Hepatocyte (in vitro differentiated cells): ENCODE data around the gene WDFY4. TPM values are rescaled to one million over a fixed set of nuclear protein-coding genes. Genes with fewer than 3 reads are reported as not detected.

ENCODE experiments used
- DNase-seq: peaks from one replicate; pipeline ENCODE4 v3.0.0-alpha.2; 2016; ENCODE audit warnings: low spot score
- H2AFZ ChIP-seq: fragments of 200-600 bp; sonication (generic); 2 replicates; pipeline ENCODE4 v1.6.0; 2016; ENCODE audit warnings: antibody characterized with exemption, mild to moderate bottlenecking
- H3K27ac ChIP-seq: fragments of 200-600 bp; sonication (generic); 2 replicates; pipeline ENCODE4 v1.5.1; 2016; ENCODE audit warnings: mild to moderate bottlenecking
- H3K27me3 ChIP-seq: fragments of 200-600 bp; sonication (generic); 2 replicates; pipeline ENCODE4 v1.6.1; 2016
- H3K36me3 ChIP-seq: fragments of 200-600 bp; sonication (generic); replicated peaks from 2 replicates; pipeline ENCODE4 v1.5.1; 2016; ENCODE audit warnings: low read depth; ENCODE audit not compliant: insufficient read depth
- H3K4me1 ChIP-seq: fragments of 200-600 bp; sonication (generic); 2 replicates; pipeline ENCODE4 v1.5.1; 2016; ENCODE audit warnings: mild to moderate bottlenecking, moderate library complexity; ENCODE audit not compliant: insufficient read depth
- H3K4me2 ChIP-seq: fragments of 200-600 bp; sonication (generic); 2 replicates; pipeline ENCODE4 v1.6.0; 2016
- H3K4me3 ChIP-seq: fragments of 200-600 bp; sonication (generic); 2 replicates; pipeline ENCODE4 v1.5.1; 2016; ENCODE audit warnings: mild to moderate bottlenecking
- H3K79me2 ChIP-seq: fragments of 200-600 bp; sonication (generic); 2 replicates; pipeline ENCODE4 v1.6.0; 2017; ENCODE audit warnings: mild to moderate bottlenecking
- H3K9me2 ChIP-seq: fragments of 200-600 bp; sonication (generic); replicated peaks from 2 replicates; pipeline ENCODE4 v1.6.0; 2017; ENCODE audit warnings: mild to moderate bottlenecking; ENCODE audit not compliant: insufficient read depth
- H3K9me3 ChIP-seq: fragments of 200-600 bp; sonication (generic); 2 replicates; pipeline ENCODE4 v1.5.1; 2016; ENCODE audit warnings: low read depth, mild to moderate bottlenecking
- H4K20me1 ChIP-seq: fragments of 200-600 bp; sonication (generic); 2 replicates; pipeline ENCODE4 v1.6.0; 2016; ENCODE audit warnings: mild to moderate bottlenecking; ENCODE audit not compliant: insufficient read depth, poor library complexity, severe bottlenecking
- EZH2 ChIP-seq: fragments of 200-600 bp; sonication (generic); IDR thresholded peaks from 2 replicates; pipeline ENCODE4 v1.6.1; 2016; ENCODE audit warnings: antibody characterized with exemption, mild to moderate bottlenecking, borderline replicate concordance
- EZH2phosphoT487 ChIP-seq: fragments of 200-600 bp; sonication (generic); IDR thresholded peaks from one replicate; pipeline ENCODE4 v1.6.1; 2018; ENCODE audit warnings: antibody characterized with exemption, mild to moderate bottlenecking, low read depth, moderate library complexity; ENCODE audit not compliant: unreplicated experiment, severe bottlenecking
- WGBS: methylation state at CpG from one replicate; pipeline ENCODE4 v1.1.6; 2016; ENCODE audit warnings: low lambda C conversion rate; ENCODE audit errors: missing lambda C conversion rate; 5-methylcytosine and 5-hydroxymethylcytosine counted together
- polyA plus RNA-seq: library from polyadenylated mRNA; unstranded; fragments of >200 nt; fragmentation: Nextera tagmentation; extraction: Ambion mirVana; gene quantifications from 2 replicates; pipeline ENCODE4 v1.2.1, GENCODE V29; 2016
- total RNA-seq: library from RNA; depleted of rRNA; stranded (reverse); fragments of >200 nt; gene quantifications from 2 replicates; pipeline ENCODE4 v1.2.3, GENCODE V29; 2014
- TF ChIP-seq, protein P1 (sequence below): fragments of 200-600 bp; sonication (generic); IDR thresholded peaks from 2 replicates; pipeline ENCODE4 v1.5.1; 2016; ENCODE audit warnings: antibody characterized with exemption, mild to moderate bottlenecking; ENCODE audit not compliant: poor library complexity

Gene WDFY4
- total and polyA plus RNA-seq, 2 experiments from 2014 or later, result 0.43 to 0.91 TPM

DNA sequence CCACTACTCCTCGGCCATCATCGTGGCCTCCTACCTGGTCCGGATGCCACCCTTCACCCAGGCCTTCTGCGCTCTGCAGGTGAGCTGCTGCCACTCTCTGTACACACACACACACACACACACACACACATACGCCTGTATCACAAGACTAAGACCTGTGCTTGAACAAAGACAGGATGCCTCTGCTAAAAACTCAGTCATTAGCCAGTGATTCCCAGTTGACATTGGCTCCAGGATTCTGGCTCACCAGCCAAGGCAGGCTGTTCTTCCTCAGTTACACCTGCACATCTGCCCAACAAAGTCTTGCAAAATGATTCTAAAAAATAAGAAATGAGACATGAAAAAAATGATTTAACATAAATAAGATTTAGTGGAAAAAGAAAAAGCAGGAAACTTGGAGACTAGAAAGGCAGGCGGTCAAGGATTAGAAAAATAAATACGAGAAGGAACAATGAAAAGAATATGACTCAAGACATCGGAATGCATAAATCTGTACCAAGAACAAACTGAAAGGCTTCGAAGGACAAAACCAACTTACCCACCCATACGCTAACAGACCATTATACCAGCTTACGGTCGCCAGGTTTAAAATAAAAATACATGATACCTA lies 262.3 kb downstream of the WDFY4 start:
- Histone ChIP-seq H3K27me3 (no peaks in the 10 kb centered on the region), H3K4me3 (no peak overlapping the region), H3K27ac (peak overlapping the region; percentile 6), H3K79me2 (no peaks in the 10 kb centered on the region), H3K4me1 (peaks cover 30% of the 10 kb centered on the region), H4K20me1 (no peaks in the 10 kb centered on the region), H3K9me3 (no peaks in the 10 kb centered on the region), H3K36me3 (no peaks in the 10 kb centered on the region), H3K4me2 (no peak overlapping the region), H2AFZ (no peak overlapping the region), H3K9me2 (no peaks in the 10 kb centered on the region)
- peak; percentile 33 for DNase-seq
- TF ChIP-seq EZH2phosphoT487 (no peak), EZH2 (no peak)
- TF ChIP-seq, protein P1, sequence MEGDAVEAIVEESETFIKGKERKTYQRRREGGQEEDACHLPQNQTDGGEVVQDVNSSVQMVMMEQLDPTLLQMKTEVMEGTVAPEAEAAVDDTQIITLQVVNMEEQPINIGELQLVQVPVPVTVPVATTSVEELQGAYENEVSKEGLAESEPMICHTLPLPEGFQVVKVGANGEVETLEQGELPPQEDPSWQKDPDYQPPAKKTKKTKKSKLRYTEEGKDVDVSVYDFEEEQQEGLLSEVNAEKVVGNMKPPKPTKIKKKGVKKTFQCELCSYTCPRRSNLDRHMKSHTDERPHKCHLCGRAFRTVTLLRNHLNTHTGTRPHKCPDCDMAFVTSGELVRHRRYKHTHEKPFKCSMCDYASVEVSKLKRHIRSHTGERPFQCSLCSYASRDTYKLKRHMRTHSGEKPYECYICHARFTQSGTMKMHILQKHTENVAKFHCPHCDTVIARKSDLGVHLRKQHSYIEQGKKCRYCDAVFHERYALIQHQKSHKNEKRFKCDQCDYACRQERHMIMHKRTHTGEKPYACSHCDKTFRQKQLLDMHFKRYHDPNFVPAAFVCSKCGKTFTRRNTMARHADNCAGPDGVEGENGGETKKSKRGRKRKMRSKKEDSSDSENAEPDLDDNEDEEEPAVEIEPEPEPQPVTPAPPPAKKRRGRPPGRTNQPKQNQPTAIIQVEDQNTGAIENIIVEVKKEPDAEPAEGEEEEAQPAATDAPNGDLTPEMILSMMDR, result no peak
- WGBS, result 70% methylated on average over 12 of the region's 12 CpGs

GRCh38 chr10:48947690-48948469 lies 263.2 kb downstream of the WDFY4 start:
- Histone ChIP-seq H3K4me2 (no peak overlapping the region), H4K20me1 (no peaks in the 10 kb centered on the region), H3K27ac (peak overlapping the region; percentile 15), H3K36me3 (no peaks in the 10 kb centered on the region), H3K9me3 (no peaks in the 10 kb centered on the region), H3K9me2 (no peaks in the 10 kb centered on the region), H2AFZ (no peak overlapping the region), H3K4me3 (no peak overlapping the region), H3K79me2 (no peaks in the 10 kb centered on the region), H3K27me3 (no peaks in the 10 kb centered on the region), H3K4me1 (peaks cover 30% of the 10 kb centered on the region)
- DNase-seq, result no peak
- TF ChIP-seq EZH2 (no peak), EZH2phosphoT487 (no peak)
- TF ChIP-seq, protein P1, result no peak
- 73% methylated on average over 10 of the region's 10 CpGs for WGBS

- no peaks in the 10 kb centered on the region for H4K20me1 ChIP-seq
- H3K4me1 ChIP-seq, result peaks cover 30% of the 10 kb centered on the region
- no peaks in the 10 kb centered on the region for H3K36me3 ChIP-seq
- TF ChIP-seq, protein P1, result no peak
- no peak for TF ChIP-seq EZH2
- TF ChIP-seq EZH2phosphoT487, result no peak
- no peak overlapping the region for H3K4me2 ChIP-seq
- no peak overlapping the region for H3K4me3 ChIP-seq
- no peaks in the 10 kb centered on the region for H3K9me3 ChIP-seq
- no peak overlapping the region for H2AFZ ChIP-seq
- H3K27ac ChIP-seq, result no peak overlapping the region
- H3K79me2 ChIP-seq, result no peaks in the 10 kb centered on the region
- WGBS, result 79% methylated on average over 2 of the region's 2 CpGs
- peaks cover 3% of the 10 kb centered on the region for H3K27me3 ChIP-seq
- no peaks in the 10 kb centered on the region for H3K9me2 ChIP-seq
- DNase-seq, result no peak
Observed at GRCh38 chr10:48948470-48949037, 263.9 kb downstream of the WDFY4 start.
